GM12878 (cell line): ENCODE measurements around the gene IKZF1.

Experiments used
- BACH1 ChIP-seq: fragments of 450-650 bp; IDR thresholded peaks from 2 replicates; pipeline ENCODE4 v1.6.1; 2017; ENCODE audit warnings: mild to moderate bottlenecking, borderline replicate concordance
- CTCF ChIP-seq, 3 experiments: IDR thresholded peaks in 2 of 3; conservative IDR thresholded peaks in 1 of 3; 2 replicates each; pipeline ENCODE4 v1.5.1; 2011; ENCODE audit warnings: low read depth in 3 of 3, low read length in 3 of 3, mild to moderate bottlenecking in 3 of 3, control low read depth in 2 of 3, moderate library complexity in 2 of 3, inconsistent platforms in 1 of 3, mixed read lengths in 1 of 3; ENCODE audit not compliant: control insufficient read depth in 2 of 3, insufficient read depth in 1 of 3; ENCODE audit errors: extremely low read depth in 1 of 3
- JUND ChIP-seq: IDR thresholded peaks from 2 replicates; pipeline ENCODE4 v1.6.1; 2012; ENCODE audit warnings: low read depth, mild to moderate bottlenecking, low read length, improper control_type of control experiment, moderate library complexity
- POLR2A ChIP-seq: IDR thresholded peaks from 2 replicates; pipeline ENCODE4 v1.6.1; 2011; ENCODE audit warnings: low read depth, mild to moderate bottlenecking, low read length
- REST ChIP-seq: IDR thresholded peaks from 2 replicates; pipeline ENCODE4 v1.6.1; 2012; ENCODE audit warnings: mild to moderate bottlenecking, low read depth, low read length
- SPI1 ChIP-seq: IDR thresholded peaks from 2 replicates; pipeline ENCODE4 v1.6.1; 2011; ENCODE audit warnings: low read depth, mild to moderate bottlenecking, low read length, moderate library complexity, borderline replicate concordance; ENCODE audit not compliant: insufficient read depth
- TF ChIP-seq, protein P1 (sequence below): IDR thresholded peaks from 2 replicates; pipeline ENCODE4 v1.6.1; 2012; ENCODE audit warnings: improper control_type of control experiment, low read depth, low read length; ENCODE audit not compliant: insufficient replicate concordance

DNA sequence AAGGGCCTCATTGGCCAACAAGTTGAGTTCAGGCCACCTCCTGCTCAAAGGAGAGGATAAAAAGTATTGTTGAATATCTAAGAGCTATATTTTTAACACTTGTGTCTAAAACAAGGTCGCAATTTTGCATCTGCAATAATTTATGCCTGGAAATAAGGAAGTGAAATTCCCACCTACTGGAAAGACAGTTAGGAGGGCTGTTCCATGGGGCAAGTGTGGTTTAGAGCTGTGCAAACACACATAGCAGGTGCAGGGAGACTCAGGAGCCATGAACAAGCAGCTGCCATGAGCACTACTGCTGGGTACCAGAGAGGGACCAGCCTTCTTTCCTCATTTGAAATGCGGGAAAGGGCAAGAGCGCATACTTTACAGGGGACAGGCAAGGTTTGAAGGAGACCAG is 35.5 kb upstream of the IKZF1 start:
- TF ChIP-seq SPI1 = peak; percentile 86
- TF ChIP-seq JUND = no peak
- TF ChIP-seq, protein P1, sequence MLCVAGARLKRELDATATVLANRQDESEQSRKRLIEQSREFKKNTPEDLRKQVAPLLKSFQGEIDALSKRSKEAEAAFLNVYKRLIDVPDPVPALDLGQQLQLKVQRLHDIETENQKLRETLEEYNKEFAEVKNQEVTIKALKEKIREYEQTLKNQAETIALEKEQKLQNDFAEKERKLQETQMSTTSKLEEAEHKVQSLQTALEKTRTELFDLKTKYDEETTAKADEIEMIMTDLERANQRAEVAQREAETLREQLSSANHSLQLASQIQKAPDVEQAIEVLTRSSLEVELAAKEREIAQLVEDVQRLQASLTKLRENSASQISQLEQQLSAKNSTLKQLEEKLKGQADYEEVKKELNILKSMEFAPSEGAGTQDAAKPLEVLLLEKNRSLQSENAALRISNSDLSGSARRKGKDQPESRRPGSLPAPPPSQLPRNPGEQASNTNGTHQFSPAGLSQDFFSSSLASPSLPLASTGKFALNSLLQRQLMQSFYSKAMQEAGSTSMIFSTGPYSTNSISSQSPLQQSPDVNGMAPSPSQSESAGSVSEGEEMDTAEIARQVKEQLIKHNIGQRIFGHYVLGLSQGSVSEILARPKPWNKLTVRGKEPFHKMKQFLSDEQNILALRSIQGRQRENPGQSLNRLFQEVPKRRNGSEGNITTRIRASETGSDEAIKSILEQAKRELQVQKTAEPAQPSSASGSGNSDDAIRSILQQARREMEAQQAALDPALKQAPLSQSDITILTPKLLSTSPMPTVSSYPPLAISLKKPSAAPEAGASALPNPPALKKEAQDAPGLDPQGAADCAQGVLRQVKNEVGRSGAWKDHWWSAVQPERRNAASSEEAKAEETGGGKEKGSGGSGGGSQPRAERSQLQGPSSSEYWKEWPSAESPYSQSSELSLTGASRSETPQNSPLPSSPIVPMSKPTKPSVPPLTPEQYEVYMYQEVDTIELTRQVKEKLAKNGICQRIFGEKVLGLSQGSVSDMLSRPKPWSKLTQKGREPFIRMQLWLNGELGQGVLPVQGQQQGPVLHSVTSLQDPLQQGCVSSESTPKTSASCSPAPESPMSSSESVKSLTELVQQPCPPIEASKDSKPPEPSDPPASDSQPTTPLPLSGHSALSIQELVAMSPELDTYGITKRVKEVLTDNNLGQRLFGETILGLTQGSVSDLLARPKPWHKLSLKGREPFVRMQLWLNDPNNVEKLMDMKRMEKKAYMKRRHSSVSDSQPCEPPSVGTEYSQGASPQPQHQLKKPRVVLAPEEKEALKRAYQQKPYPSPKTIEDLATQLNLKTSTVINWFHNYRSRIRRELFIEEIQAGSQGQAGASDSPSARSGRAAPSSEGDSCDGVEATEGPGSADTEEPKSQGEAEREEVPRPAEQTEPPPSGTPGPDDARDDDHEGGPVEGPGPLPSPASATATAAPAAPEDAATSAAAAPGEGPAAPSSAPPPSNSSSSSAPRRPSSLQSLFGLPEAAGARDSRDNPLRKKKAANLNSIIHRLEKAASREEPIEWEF = no peak
- no peak for TF ChIP-seq REST
- TF ChIP-seq POLR2A = no peak
- no peak for TF ChIP-seq BACH1
- no peak for TF ChIP-seq CTCF (IDR thresholded peaks at IDR 0.05 in 2 of 3, conservative IDR thresholded peaks at IDR 0.05 in 1 of 3; ENCODE audit: control insufficient read depth in 2 of 3, extremely low read depth in 1 of 3, insufficient read depth in 1 of 3, low read depth in 3 of 3, low read length in 3 of 3)
